Natural killer cell (primary cell): ENCODE results near the gene FNDC3B. TPM values are rescaled to one million over a fixed set of nuclear protein-coding genes. Genes with fewer than 3 reads are reported as not detected.
A peak's percentile ranks its signal among the peaks of the same experiment; 100 is the strongest.

ENCODE experiments used
- ATAC-seq, 3 donors: fragments of 150-1000 bp in 2 of 3; fragments of 200-7000 bp in 1 of 3; cut with Tn5 transposase; 1 replicate in 1 of 3; 2 replicates in 2 of 3; pipeline ENCODE4 v1.10.0; 2021; ENCODE audit warnings: mild to moderate bottlenecking in 2 of 3, moderate library complexity in 2 of 3
- DNase-seq, 2 donors: peaks; one replicate each; pipeline versions ENCODE4 v3.0.0 to v3.0.0-alpha.2; 2013 to 2021; ENCODE audit warnings: mixed read lengths in 1 of 2
- H3K27ac ChIP-seq: one replicate; pipeline ENCODE4 v1.5.1; 2013; ENCODE audit warnings: mild to moderate bottlenecking, low read length
- H3K27me3 ChIP-seq: one replicate; pipeline ENCODE4 v1.6.1; 2013; ENCODE audit warnings: low read length; ENCODE audit not compliant: control insufficient read depth, insufficient read depth
- H3K36me3 ChIP-seq: one replicate; pipeline ENCODE4 v1.6.1; 2013; ENCODE audit warnings: low read length; ENCODE audit not compliant: control insufficient read depth, insufficient read depth
- H3K4me1 ChIP-seq: one replicate; pipeline ENCODE4 v1.6.1; 2013; ENCODE audit warnings: low read length; ENCODE audit not compliant: control insufficient read depth, insufficient read depth
- H3K4me3 ChIP-seq: one replicate; pipeline ENCODE4 v1.5.1; 2013; ENCODE audit warnings: low read length
- H3K9me3 ChIP-seq: one replicate; pipeline ENCODE4 v1.6.1; 2013; ENCODE audit warnings: low read length; ENCODE audit not compliant: control insufficient read depth, insufficient read depth
- H3K27ac Mint-ChIP-seq, 2 donors: one replicate each; pipeline ENCODE4 v1.8.0; 2022; ENCODE audit warnings: mild to moderate bottlenecking in 2 of 2, mixed read lengths in 2 of 2, moderate library complexity in 1 of 2
- H3K27me3 Mint-ChIP-seq, 2 donors: one replicate each; pipeline ENCODE4 v1.8.0; 2022; ENCODE audit warnings: low read depth in 2 of 2, mixed read lengths in 2 of 2
- H3K36me3 Mint-ChIP-seq: one replicate; pipeline ENCODE4 v1.8.0; 2022; ENCODE audit warnings: mixed read lengths
- H3K4me1 Mint-ChIP-seq, 2 donors: one replicate each; pipeline ENCODE4 v1.8.0; 2022; ENCODE audit warnings: mixed read lengths in 2 of 2
- H3K4me3 Mint-ChIP-seq: one replicate; pipeline ENCODE4 v1.8.0; 2022; ENCODE audit warnings: mild to moderate bottlenecking, moderate library complexity, mixed read lengths
- H3K9me3 Mint-ChIP-seq, 2 donors: one replicate each; pipeline ENCODE4 v1.8.0; 2022; ENCODE audit warnings: mixed read lengths in 2 of 2
- CTCF ChIP-seq: fragments of 200-600 bp; IDR thresholded peaks from one replicate; pipeline ENCODE4 v1.8.0; 2022; ENCODE audit warnings: antibody characterized with exemption
- WGBS: methylation state at CpG from one replicate; pipeline ENCODE4 v1.1.7; 2013; ENCODE audit warnings: missing lambda C conversion rate; ENCODE audit not compliant: insufficient coverage; 5-methylcytosine and 5-hydroxymethylcytosine counted together
- intact Hi-C: fragments of 100-400 bp; cut with micrococcal nuclease; formaldehyde crosslinking; loops from one replicate; pipeline ENCODE4 v1.14.2; 2022
- total RNA-seq, 4 donors: library from RNA; stranded (reverse); fragments of 120-200 nt in 1 of 4; gene quantifications; one replicate each; pipeline versions ENCODE4 v1.2.3 to v1.2.4, GENCODE V29; 2013 to 2022

The FNDC3B gene
- total RNA-seq, 3 donors from 2014 or later (not counting 1 experiment from before 2014, with no cell fraction given), result 154 to 214 (median 206) TPM

- H3K4me3 Mint-ChIP-seq, result no peak overlapping the region
- H3K9me3 ChIP-seq, result no peaks in the 10 kb centered on the region
- peak overlapping the region in 1 of 2 donors; percentile 20 for H3K27ac Mint-ChIP-seq
- H3K9me3 Mint-ChIP-seq, result no peaks in the 10 kb centered on the region
- TF ChIP-seq CTCF, result no peak
- no peaks in the 10 kb centered on the region for H3K27me3 Mint-ChIP-seq
- intact Hi-C loops, result no loop called here
- H3K4me3 ChIP-seq, result no peak overlapping the region
- H3K4me1 Mint-ChIP-seq, result peaks cover 20 to 24% of the 10 kb centered on the region in 2 donors
- H3K36me3 ChIP-seq, result peaks cover 6% of the 10 kb centered on the region
- WGBS, result 91% methylated on average over 9 of the region's 10 CpGs
- no peaks in the 10 kb centered on the region for H3K4me1 ChIP-seq
- H3K36me3 Mint-ChIP-seq, result no peaks in the 10 kb centered on the region
- ATAC-seq (no peak), DNase-seq (no peak)
- no peak overlapping the region for H3K27ac ChIP-seq
- no peaks in the 10 kb centered on the region for H3K27me3 ChIP-seq
Measured at GRCh38 chr3:172388412-172389078, 349.2 kb downstream of the FNDC3B start.

GRCh38 chr3:172390792-172391191, 351.4 kb downstream of the FNDC3B start:
- Histone ChIP-seq H3K9me3 (no peaks in the 10 kb centered on the region), H3K4me3 (no peak overlapping the region), H3K27me3 (no peaks in the 10 kb centered on the region), H3K27ac (no peak overlapping the region), H3K36me3 (peaks cover 7% of the 10 kb centered on the region), H3K4me1 (no peaks in the 10 kb centered on the region)
- H3K4me3 Mint-ChIP-seq, result no peak overlapping the region
- H3K4me1 Mint-ChIP-seq, result peaks cover 24 to 28% of the 10 kb centered on the region in 2 donors
- no peaks in the 10 kb centered on the region for H3K27me3 Mint-ChIP-seq
- no peak for DNase-seq
- WGBS, result 94% methylated on average over 4 of the region's 5 CpGs
- no peaks in the 10 kb centered on the region for H3K9me3 Mint-ChIP-seq
- peak overlapping the region; percentile 6 to 65 for H3K27ac Mint-ChIP-seq
- ATAC-seq, result no peak
- H3K36me3 Mint-ChIP-seq, result no peaks in the 10 kb centered on the region
- TF ChIP-seq CTCF, result no peak
- intact Hi-C loops, result no loop called here

- Mint-ChIP-seq H3K4me3 (no peak overlapping the region), H3K9me3 (no peaks in the 10 kb centered on the region), H3K4me1 (peaks cover 25 to 28% of the 10 kb centered on the region in 2 donors), H3K27me3 (no peaks in the 10 kb centered on the region), H3K36me3 (no peaks in the 10 kb centered on the region), H3K27ac (peak overlapping the region in 1 of 2 donors; percentile 65)
- Histone ChIP-seq H3K4me1 (no peaks in the 10 kb centered on the region), H3K9me3 (no peaks in the 10 kb centered on the region), H3K4me3 (no peak overlapping the region), H3K27me3 (no peaks in the 10 kb centered on the region), H3K36me3 (peaks cover 8% of the 10 kb centered on the region), H3K27ac (no peak overlapping the region)
- 54% methylated on average over 4 of the region's 5 CpGs for WGBS
- DNase-seq, result no peak
- TF ChIP-seq CTCF, result no peak
- intact Hi-C loops, result no loop called here
- no peak for ATAC-seq
Measured at GRCh38 chr3:172391592-172392302, 352.4 kb downstream of the FNDC3B start.
